ENCODE data around the gene PHF21A.
"Not testable (repeated sequence)": the region's sequence is repeated elsewhere in the genome, so short reads cannot be mapped to it uniquely, and the experiment has no call there.

Gene PHF21A

GRCh38 chr11:45982656-45983470, 138.4 kb downstream of the PHF21A start:
- no peak for TF ChIP-seq CTCF (IDR thresholded peaks at IDR 0.05)
- Histone ChIP-seq H3K27ac (peak overlapping the region in 1 of 2 donors; percentile 27), H3K4me3 (peak overlapping the region; percentile 27)
- DNase-seq (ENCODE audit: low spot score): no peak

DNA sequence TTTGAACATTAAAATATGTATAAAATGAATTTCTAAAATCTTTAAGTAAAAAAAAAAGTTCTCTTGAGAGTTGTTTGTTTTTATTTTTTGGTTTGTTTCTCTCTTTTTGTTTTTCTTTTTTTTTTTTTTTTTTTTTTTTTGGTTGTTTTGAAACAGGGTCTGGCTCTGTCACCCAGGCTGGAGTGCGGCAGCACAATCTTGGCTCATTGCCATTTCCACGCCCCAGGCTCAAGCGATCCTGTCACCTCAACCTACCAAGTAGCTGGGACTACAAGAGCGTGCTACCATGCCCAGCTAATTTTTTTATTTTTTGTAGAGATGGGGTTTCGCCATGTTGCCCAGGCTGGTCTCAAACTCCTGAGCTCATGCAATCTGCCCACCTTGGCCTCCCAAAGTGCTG, 139.4 kb downstream of the PHF21A start:
- not testable (repeated sequence) for DNase-seq (ENCODE audit: low spot score); H3K4me3 ChIP-seq; H3K27ac ChIP-seq

DNA sequence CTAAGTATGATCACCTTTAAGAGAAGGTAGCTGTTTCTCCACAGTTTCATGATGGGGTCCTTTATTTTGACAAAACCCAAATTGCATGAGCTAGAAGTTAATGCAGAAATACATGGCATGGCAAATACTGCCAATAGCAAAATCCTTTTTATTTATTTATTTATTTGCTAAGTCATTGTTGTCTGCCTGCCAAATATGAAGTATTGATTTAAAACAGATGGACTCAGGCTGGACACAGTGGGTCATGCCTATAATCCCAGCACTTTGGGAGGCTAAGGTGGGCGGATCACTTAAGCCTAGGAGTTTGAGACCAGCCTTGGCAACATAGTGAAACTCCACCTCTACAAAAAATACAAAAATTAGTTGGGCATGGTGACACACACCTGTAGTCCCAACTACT, 146.4 kb downstream of the PHF21A start:
- no peak overlapping the region for H3K4me3 ChIP-seq
- DNase-seq (ENCODE audit: low spot score): no peak
- no peak for TF ChIP-seq CTCF (IDR thresholded peaks at IDR 0.05)
- H3K27ac ChIP-seq: no peak overlapping the region

DNA sequence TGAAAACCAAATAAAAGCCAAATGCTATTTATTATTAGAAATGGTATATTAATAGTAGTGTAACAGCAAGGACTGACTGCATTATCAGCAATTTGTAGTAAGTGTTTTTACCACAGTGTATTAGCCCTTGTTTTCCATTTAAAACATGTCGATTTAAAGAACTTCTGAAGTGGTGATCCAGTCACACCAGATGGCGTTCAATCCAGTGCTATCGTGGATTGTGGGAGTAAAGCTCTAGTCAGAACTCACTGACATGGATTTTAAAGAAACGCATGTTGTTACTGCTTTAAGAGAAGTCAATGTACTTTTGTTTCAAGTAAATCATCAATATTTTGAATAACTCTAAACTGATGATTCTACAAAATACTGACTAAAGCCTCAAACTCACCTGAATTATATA, 147.7 kb downstream of the PHF21A start:
- TF ChIP-seq CTCF (IDR thresholded peaks at IDR 0.05): no peak
- no peak for DNase-seq (ENCODE audit: low spot score)
- Histone ChIP-seq H3K27ac (no peak overlapping the region), H3K4me3 (no peak overlapping the region)

DNA sequence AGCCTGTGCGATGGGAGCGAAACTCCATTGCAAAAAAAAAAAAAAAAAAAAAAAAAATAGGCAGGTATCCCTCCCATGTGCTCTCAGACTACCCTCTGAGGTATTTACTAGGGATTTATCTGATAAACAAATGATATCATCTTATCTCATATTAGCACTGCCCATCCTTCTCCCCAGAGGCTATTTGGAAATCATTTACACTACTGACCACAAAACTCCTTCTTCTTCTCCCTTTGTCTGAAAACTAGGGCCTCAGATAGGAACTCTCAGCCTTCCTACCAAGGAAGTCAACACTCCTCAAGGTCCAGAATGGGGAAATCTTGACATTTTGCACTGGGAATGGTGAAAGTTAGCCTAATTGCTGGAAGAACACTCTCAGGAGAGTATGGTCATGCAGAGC, 152.4 kb downstream of the PHF21A start:
- no peak overlapping the region for H3K4me3 ChIP-seq
- H3K27ac ChIP-seq: no peak overlapping the region
- DNase-seq (ENCODE audit: low spot score): no peak
- no peak for TF ChIP-seq CTCF (IDR thresholded peaks at IDR 0.05)

DNA sequence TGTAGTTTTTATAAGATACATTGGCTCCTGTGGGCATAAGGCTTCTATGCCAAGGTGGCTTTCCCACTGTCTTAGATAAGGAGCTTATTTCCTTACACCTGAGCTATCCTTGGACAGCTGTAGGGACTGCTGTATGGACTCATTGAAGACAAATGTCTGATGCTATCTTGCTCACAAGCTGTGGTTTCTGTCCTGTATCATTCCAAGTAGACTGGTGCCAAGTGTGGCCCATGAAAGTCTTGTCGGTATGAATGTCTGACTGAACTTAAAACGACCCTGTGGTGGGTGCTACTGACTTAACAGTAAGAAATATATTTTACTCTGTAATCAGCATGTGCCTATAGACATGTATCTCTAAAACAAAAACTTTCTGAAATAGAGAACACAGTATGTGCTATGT, 153.7 kb downstream of the PHF21A start:
- no peak for DNase-seq (ENCODE audit: low spot score)
- no peak overlapping the region for H3K27ac ChIP-seq
- no peak for TF ChIP-seq CTCF (IDR thresholded peaks at IDR 0.05)
- no peak overlapping the region for H3K4me3 ChIP-seq

DNA sequence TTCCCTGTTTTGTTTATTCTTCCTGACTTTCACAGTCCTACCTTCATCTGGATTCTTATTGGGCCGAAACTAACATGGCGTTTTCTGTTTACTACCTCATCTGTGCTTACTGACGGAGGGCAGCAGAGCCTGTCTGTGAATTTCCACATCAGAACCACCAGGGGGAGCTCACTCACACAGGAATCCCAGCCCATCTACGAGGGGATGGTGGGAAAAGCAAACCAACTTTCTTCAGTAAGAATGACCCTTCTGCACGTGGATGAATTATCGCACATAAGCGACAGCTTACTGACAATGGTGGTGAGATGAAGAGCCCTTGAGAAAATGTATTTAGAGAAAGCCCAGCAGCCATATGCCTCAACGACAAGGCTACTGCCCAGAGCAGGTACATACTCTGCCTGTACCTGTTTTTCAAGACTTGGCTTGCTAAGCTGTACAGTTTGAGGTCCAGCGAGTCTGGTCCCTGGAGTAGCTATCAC, 156.3 kb downstream of the PHF21A start:
- Histone ChIP-seq H3K27ac (no peak overlapping the region), H3K4me3 (no peak overlapping the region)
- peak; percentile 54 for TF ChIP-seq CTCF (IDR thresholded peaks at IDR 0.05)
- DNase-seq (ENCODE audit: low spot score): no peak

Measured in coronary artery (tissue), 2 donors.